GM04503 (cell line): Measurements from ENCODE around the gene ADAM17.
A peak's percentile ranks its signal among the peaks of the same experiment; 100 is the strongest.
"Not testable (repeated sequence)": the region's sequence is repeated elsewhere in the genome, so short reads cannot be mapped to it uniquely, and the experiment has no call there.

Experiments
- DNase-seq: peaks from one replicate; pipeline ENCODE4 v3.0.0-alpha.2; 2012; ENCODE audit warnings: low read depth

ADAM17 gene

DNA sequence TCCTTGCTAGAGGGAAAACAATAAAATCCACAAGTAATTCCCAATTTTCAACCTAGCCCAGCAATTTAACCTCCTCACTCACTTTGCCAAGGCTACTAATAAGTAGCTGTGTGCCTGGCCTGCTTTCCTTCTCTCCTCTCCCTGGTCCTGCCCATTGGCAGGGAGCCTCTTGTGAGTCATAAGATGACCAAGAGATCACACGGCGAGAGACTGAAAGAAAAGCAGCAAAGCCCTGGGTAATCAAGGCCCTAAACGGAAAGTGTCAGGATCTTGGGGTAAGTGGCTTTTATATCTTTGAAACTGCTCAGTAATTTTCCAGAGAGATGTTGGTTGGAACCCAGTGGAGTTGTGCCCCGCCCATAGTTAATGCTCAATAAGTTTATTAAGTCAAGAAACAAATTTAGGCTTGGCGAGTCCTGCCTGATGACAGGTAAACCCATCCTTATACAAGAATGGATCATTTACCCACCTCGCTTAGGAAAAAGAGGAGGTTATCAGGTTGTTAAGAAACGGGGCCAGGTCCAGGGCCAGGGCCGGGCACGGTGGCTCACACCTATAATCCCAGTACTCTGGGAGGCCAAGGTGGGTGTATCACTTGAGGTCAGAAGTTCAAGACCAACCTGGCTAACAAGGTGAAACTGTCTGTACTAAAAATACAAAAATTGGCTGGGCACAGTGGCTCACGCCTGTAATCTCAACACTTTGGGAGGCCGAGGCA lies 10.0 kb upstream of the ADAM17 start:
- peak; percentile 88 for DNase-seq

DNA sequence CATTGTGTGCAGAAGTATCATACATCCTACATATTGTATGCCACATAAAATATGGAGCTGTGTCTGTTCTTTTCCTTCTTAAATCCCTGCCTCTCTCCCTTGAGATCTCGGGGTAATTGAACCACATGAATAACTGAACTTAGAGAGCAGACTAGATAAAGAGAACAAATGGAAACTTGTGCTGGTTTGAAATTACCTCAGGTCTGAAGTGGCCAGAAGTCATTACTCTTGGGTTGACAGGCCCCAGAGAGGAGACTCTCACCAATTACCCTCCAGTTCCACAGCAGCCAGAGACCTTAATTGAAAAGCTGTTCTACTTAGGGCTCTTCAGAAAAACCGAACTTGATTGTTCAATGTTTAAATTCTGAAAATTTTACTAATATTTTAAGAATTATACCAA lies 5.0 kb upstream of the ADAM17 start:
- no peak for DNase-seq

DNA sequence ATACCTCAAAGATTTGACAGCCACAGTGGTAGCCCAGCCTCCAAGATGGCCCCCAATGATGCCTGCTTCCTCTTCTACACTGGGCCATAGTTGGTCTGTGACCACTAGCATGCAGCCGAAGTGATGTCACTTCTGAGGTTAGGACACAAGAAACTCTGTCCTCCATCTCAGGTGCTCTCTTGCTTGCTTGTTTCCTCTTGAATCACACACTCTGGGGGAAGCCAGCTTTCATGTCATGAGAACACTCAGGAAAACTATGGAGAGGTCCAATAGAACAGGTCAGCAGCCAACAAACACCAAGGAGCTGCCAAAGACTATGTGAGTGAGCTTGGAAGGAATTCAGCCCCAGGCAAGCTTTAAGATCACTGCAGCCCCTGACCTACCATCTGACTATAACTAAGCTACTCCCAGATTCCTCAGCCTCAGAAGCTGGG lies 3.3 kb upstream of the ADAM17 start:
- DNase-seq: peak; percentile 93

DNA sequence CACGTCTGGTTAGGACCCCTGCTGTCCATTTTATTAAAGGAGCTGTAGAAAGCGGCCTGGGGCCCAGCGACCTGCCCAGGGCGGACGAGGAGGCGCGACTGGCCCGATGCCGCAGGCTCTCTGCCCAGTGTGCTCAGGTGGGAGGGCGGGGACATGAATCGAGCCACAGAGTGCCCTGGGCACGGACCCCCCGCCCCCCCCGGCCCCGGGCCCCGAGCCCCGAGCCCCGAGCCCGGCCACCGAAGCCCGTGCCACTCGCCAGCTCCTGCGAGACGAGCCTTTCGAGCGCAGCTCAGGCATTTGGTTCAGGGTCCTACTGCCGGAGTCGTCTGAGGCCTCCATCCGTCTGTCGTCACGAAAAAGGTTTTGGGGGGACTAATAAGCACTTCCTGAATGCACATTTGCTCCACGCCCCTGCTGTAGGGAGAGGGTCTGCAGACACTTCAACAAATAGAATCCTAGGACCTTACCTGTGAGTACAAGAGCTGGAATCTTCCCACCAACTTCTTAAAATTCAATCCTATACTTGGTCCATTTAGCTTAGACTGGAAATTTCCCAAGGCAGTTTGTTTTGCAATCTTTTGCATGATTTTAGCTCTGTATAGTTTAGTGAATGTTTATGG lies 602 bp upstream of the ADAM17 start:
- DNase-seq: no peak

DNA sequence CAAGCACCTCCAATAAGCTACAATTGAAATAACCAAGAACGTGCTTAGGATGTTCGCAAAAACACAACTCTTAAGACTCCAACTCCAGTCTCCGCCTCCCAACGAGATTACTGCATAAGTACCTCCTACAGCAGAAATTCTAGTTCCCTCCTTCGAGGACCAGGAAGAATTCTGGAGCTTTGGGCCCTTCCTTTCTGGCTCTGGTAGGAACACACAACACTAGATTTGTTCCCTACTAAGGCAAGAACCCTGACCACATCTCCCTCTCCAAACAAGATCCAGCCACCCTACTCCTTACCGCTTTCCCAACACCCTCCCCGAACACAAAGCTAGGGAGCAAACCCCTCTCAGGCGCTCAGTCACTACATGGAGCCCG lies 721 bp downstream of the ADAM17 start:
- DNase-seq: no peak

DNA sequence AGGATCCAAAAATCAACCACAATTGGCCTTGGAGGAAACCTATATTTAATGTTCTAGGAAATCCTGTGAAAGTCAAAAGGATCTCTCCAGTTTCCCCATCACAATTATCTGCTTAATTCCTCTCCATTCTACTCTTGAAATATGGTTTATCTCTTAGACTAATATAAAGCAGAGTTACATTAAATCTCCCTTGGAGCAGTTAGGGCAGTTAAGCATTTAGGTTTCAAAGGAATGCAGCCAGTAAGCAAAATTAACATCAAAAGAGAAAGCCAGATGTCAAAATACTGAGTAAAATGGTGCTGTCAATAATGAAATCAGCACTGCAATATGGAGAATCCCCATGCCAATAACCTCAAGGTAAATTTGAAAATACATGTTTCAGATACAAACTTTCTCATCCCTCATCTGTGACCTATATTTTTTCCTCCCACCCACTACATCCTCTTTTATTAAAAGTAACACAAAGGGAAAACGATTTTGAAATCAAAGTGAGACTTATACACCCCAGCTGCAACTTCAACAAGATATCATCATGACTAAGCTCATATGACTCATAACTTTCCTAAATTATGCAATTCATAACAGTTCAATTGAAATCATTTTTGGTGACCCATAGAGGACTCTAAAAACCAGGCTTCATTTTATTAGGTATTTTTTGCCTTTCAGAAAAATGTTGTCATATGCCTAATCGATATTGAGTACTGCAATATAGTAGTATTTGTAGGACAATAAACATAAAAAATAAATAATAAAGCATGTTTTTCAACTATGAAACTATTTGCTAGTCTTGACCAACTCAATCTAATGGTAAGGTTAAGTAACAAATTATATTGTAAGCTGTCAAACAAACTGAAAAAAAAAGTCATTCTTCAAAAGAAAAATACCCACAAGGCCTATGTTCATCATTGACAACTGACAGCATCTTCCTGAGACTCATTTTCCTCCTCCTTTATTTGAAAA lies 3.1 kb downstream of the ADAM17 start:
- peak; percentile 61 for DNase-seq

DNA sequence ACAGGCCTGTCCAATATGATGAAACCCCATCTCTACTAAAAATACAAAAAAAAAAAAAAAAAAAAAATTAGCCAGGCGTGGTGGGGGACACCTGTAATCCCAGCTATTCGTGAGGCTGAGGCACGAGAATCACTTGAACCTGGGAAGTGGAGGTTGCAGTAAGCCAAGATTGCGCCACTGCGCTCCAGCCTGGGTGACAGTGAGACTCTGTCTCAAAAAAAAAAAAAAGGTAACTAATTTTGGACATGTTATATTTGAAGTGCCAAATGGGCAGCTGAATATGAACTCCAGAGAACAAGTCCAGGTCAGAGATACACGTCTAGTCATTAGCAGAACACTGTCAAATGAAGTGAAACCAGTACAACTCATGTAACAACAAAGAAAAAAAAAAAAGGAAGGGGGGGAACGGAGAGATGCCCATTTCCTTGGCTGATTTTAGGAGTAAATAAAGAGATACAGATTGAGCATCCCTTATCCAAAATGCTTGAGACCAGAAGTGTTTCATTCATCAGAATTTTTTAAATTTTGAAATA lies 4.7 kb downstream of the ADAM17 start:
- not testable (repeated sequence) for DNase-seq

DNA sequence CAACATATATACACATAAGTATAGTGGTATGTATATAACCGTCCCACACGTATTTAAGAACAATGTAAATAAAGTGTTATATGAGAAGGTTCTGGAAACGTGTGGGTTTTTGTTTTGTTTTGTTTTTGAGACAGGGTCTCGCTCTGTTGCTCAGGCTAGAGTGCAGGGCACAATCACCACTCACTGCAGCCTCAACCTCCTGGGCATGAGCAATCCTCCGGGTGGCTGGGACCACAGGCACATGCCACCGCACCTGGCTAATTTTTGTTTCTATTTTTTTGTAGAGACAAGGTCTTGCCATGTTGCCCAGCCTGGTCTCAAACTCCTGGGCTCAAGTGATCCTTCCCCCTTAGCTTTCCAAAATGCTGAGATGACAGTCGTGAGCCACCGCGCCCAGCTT lies 6.2 kb downstream of the ADAM17 start:
- no peak for DNase-seq

DNA sequence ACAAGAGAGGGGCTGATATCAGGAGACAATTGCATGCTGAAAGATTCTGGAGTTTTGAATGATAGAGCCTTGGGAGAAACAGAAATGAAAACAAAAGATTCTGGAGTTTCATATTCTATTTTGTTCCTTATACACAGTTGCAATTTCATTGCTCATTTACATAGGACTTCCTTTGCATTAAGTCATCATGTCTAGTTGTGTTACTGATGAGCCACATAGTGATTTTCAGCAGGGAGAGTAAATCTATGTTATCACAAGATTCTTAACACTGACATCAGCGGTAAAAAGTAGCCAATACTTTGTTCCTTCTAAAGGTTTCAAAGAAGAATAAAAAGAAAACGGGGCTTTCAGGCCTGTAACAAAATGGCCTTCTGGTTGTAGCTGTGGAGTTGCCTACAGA lies 7.1 kb downstream of the ADAM17 start:
- no peak for DNase-seq

DNA sequence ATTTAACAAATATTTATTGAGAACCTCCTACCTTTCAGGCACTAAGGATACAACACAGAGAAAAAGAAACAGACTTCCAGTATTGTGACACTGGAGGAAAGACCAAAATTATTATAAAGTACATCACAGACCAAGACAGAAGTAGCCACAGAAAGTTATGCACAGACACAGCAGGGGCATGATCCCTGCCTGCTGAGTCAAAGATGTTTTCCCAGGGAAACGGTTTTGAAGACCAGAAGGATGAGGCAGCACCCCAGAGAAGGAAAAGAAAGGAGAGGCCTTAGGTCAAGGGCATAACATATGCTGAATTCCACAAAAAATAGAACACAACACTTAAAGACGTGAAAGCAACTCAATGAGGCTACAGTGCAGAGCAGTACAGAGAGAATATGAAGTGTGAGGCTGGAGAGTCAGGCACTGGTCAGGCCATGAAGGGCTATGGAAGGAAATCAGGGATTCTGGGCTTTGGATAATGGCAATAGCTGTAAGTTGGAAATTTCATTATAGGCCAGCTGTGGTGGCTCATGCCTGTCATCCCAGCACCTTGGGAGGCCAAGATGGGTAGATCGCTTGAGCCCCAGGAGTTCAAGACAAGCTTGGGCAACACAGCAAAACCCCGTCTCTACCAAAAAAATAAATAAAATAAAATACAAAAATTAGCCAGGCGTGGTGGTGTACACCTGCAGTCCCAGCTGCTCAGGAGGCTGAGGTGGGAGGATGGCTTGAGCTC lies 8.2 kb downstream of the ADAM17 start:
- peak; percentile 49 for DNase-seq

DNA sequence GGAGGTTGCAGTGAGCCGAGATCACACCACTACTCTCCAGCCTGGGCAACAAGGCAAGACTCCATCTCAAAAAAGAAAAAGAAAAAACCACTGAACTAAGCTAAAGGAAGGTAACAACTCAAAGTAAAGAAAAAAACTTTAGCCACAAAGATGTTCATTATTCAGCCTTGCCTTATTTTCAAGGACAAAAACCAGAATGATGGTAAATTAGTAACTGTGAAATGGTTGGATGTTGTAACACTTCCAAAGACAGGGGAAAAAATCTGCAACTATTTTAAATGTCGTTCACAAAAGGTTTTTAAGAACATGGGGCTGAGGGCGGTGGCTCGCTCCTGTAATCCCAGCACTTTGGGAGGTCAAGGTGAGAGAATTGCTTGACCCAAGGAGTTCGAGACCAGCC lies 10.1 kb downstream of the ADAM17 start:
- no peak for DNase-seq

DNA sequence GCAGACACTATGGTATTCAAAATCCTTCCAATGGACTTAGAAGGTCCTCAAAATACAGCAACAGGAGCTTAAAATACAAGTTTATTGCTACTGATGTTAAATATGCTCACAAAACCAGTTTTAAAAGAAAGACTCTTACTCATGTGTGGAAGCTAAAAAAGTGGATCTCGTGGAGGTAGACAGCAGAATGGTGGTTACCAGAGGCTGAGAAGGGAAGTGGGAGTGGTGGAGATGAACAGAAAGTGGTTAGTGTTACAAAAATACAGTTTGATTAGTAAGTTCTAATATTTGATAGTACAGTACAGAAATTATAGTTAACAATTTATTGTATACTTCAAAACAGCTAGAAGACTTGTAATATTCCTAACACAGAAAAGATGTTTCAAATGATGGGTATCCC lies 12.1 kb downstream of the ADAM17 start:
- DNase-seq: no peak

DNA sequence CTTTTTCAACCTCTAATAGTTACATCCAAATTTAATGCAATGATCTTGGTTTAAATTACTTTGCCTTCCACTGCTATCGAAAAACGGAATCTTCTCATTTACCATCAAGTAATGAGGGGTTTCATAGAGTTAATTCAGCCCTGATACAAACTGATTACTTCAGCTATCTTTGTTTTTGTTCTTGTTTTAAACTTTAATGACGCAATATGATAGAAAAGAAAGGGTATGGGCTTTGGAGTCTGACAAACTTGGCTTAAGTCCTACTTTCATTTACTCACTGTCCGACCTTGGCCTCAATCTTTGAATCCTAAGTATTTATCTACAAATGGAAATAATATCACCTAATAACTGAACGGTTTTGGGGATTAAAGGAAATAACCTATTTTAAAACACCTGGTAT lies 16.1 kb downstream of the ADAM17 start:
- DNase-seq: no peak

DNA sequence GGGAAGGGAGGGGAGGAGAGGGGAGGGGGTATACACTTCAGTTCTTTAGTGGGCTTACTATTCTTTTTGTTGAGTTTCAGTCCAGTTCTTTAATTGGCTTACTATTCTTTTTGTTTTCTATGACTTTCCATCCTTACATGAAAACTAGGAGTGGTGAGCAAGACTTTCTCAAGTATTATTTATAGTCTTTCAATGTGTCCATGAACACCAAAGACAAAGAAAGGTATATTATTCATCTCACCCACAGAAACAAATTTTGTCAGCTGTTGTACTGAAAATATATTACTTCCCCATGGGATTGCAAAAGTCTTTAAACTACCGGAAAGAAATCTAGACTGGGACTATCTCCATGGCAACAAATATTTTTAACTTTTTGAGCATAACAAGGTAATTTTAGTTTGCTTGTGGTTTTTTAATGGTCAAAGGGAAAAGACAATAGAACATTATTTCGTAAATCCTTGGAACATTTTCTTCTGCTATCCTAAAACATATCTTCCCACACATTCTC lies 17.6 kb downstream of the ADAM17 start:
- DNase-seq: peak; percentile 97

DNA sequence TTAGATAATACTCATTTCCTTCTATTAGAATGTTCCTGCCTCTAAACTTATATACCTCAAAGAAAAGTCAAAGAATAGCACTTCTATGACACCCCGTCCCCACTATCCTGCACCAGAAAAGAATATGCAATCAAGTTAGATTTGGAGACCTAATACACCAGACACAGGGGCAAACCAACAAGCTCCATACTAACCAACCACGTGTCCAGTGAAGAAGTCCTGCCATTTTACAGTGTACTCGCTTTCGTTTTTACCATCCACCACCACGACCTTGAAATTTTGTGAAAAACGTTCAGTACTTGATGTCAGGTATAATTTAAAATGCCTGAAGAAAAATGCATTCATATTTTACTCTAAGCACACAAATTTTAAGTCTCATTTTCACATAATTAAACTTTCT lies 19.1 kb downstream of the ADAM17 start:
- DNase-seq: no peak

DNA sequence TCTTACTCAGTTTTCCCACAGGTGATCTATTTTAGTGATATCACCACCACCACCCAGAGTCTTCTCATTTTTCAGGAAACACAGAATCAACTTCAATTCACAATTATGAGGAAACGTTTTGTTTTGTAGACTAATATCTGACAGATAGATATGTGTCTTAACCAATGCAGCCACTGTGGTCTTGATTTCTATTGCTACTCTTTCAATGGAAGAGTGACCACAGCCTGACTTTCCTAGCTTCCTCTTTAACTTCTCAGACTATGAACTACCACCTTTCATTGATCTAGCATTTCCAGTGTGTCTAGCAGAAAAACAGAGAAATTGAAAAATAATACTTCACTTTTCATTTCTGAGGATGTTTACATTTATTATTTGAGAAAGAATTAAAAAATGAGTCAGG lies 20.5 kb downstream of the ADAM17 start:
- no peak for DNase-seq

DNA sequence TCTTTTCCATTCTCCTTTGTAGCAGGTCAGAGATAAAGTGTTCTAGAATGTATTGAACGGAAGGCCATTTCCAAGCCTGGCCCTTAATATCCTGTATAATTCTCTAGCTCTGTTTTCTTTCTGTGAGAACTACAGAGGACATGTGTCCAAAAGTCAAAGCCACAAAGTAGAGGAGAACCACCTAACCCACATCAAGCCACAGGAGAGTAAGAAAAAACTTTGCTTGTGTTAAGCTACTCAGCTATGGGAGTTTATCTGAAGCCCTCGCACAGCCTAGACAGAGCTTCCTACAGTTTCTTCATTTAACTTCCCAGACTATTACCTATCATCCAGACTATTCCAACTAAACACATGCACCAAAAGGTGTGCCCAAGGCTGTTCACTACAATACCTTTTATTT lies 22.0 kb downstream of the ADAM17 start:
- no peak for DNase-seq

DNA sequence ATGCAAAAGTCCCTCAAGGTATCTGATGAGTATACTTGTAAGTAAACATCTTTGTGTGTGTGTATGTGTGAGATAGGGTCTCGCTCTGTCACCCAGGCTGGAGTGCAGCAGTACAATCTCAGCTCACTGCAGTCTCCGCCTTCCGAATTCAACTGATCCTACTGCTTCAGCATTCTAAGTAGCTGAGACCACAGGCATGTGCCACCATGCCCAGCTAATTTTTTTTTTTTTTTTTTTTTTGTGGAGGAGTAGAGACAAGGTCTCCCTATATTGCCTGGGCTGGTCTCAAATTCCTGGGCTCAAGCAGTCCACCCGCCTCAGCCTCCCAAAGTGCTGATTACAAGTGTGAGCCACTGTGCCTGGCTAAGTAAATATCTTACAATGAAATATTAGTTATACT lies 23.2 kb downstream of the ADAM17 start:
- DNase-seq: no peak

DNA sequence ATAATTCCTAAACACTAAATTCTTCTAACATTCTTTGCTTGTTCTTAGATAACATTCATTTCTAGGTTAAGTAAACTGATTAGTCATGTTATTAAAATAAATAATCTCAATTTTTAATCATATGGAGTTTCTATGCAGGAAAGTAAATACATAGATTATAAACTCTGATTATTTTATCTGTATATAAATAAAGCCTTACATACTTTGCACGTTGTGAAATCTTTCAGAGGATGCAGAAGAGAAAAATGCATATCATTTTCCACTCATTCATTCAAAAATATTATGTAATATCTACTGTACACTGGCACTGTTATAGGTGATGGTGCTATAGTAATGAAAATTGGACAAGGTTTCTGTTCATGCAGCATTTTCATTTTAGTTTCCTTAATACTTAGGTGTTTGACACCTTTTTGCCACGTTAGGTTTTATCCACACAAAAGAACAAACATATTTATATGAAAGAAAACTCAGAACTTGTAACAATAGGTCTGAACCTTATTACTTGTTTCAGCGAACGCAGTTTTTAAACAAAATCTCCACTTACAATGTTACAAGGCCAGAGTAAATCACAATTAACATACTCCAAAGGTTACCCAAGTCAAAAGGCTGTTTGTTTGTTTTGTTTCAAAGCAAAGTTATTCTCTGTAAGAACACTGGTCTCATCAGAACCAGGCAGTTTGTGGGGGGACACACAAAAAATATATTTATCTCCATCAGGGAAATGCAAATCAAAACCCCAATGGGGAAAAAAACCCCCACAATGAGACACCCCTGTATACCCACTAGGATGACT lies 27.4 kb downstream of the ADAM17 start:
- DNase-seq: no peak

DNA sequence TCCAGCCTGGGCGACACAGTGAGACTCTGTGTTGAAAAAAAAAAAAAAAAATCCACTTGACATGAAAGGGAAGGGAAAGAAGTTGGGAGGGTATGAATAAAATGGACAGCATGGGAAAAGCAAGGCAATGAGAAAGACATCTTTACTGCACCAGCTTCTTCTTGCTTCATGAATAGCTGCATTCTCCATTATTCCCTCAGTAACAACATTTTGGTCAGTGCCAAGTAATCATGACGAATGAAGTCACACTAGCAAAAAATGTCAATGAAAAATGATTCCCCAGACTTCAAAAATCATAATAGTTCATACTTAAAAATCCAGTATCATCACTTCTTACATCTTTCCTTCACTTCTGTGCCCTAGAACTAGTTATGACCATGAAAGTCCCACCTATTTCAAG lies 30.4 kb downstream of the ADAM17 start:
- DNase-seq: no peak

DNA sequence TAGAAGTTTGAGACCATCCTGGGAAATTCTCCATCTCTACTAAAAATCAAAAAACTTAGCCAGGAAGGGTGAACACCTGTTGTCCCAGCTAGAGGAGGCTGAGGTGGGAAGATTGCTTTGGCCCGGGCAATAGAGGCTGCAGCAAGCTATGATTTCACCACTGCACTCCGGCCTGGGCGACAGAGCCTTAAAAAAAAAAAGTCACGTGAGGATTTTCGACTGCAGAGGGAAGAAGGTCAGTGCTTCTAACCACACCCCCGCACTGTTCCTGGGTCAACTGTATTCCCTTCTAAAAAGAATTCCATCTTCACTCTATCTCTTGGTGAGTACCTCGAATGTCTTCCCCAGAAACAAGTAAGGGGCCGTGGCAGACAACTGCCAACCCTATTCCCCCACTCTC lies 31.3 kb downstream of the ADAM17 start:
- no peak for DNase-seq
